Iris pigment epithelial cell (primary cell): ENCODE data around the gene OPRM1.

Experiments used
- DNase-seq: peaks from one replicate; pipeline ENCODE4 v3.0.0-alpha.2; 2011; ENCODE audit warnings: low read depth

Gene OPRM1

DNA sequence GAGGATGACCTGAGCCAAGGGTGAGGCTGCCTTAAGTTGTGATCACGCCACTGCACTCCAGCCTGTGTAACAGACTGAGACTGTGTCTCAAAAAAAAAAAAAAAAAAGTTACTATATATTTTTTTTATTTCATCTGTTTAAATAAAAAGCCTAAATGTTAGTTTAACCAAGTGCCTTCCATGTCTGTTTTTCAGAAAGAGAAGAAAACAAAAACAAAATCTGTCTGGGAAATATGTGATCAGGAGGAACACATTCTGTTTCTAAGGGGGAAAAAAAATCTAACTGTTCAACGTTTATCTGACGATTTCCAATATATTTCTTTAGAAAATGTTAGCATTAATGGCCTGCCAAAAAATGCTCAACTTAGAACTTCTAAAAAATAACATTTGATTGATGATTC is 170.5 kb downstream of the OPRM1 start:
- DNase-seq: no peak

DNA sequence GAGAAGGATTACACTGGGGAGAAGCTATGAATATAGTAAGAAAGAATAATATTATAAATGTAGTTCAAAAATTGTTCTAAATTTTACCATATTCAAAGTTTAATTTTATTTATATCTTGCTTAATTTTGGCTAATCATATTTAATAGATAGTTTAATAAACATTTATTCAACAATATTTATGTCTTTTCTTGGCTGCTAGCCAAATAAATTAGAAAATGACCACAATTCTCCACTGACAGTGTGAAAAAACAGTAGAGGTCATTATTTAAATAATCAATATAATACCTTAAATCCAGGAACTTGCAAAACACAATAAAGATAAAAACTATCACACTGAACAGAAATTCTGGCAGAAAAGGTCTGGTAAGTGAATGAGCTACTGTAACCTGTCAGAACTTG is 171.6 kb downstream of the OPRM1 start:
- no peak for DNase-seq

DNA sequence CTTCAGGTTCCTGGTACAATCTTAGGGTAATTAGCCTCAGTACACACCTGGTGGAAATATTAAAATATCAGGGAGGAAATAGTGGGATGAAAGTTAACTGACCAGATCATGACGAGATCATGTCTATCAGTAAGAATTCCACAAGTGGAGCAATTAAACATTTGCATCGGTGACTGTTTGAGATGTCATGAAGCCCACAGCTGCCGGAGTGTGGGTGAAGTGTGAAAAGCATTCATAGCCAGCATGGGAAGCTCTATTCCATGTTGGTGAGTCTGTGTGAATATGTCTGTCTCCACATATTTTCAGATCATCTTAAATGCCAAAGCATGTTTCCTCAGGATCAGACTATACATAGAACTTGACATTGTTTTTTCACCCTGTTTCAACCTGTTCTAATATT is 174.7 kb downstream of the OPRM1 start:
- DNase-seq: no peak

- DNase-seq: no peak
Observed at GRCh38 chr6:154218301-154218700, 179.3 kb downstream of the OPRM1 start.

- no peak for DNase-seq
Observed at GRCh38 chr6:154218787-154219186, 179.7 kb downstream of the OPRM1 start.

DNA sequence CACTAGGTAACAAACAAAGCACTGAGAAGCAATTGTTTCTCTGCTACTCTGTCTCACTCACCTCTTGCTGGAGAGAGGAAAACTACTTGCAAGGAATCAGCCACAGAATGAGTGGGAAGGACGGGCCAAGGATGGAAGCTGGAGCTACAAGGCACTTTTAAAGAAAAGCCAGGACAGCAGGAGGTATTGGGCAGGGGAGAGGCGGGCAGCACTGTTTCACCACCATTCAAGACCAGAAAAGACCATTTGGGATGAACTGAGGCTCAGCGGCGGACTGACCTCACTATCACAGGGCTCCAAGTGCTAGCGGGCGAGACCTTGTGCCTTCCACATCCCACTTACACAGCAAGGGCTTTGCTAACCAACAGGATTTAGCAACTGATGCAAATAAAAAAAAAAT is 180.2 kb downstream of the OPRM1 start:
- DNase-seq: no peak

DNA sequence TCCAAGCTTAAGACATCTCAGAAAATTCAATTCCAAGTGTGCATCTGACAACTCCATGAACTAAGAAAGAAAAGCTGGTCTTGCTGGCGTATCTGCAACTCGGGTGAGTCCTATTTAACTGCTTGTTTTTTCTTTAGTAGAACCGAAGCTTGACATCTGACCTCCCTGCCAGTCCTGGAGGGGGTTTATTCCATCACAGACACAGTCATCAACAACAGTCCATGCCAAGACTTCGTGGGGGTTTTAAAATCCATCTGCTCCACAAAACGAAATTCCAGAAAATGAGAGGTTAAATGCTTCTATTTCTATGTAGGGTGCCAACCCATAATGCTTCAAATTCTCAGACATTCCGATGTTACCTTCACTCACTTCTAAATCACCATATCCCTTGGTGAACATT is 183.7 kb downstream of the OPRM1 start:
- no peak for DNase-seq

- DNase-seq: no peak
Observed at GRCh38 chr6:154223296-154223695, 184.3 kb downstream of the OPRM1 start.

DNA sequence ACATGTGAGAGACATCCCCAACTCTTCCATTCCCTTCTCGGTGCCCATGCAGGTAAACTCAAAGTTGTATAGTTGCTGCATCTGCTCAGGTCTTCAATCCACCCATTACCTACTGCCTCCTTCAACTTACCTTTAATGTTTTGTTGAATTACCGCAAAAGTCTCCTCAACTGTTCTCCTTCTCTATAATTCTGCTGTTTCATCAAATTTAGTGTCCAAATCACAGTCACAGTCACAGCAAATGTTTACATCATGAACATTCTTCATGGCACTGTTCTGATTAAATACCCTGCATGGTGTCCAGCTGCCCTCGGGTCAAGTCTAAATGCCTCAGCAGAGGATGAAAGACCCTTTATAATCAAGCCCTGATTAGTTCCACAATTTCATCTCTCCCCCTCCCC is 187.4 kb downstream of the OPRM1 start:
- no peak for DNase-seq

GRCh38 chr6:154227862-154228520 is 189.0 kb downstream of the OPRM1 start:
- no peak for DNase-seq

DNA sequence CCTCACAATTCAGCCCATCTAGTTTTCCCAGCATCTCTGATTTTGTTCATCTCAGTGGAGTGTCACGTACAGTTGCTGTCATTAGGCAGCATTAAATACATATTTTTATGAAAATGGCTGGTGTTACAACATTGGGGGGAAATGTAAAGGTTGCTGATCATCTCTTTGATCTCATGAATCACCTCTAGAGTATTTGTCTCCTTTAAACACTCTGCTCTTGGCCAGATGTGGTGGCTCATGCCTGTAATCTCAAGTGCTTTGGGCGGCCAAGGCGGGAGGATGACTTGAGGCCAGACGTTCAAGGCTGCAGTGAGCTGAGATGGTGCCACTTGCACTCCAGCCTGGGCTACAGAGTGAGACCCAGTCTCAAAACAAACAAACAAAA is 189.5 kb downstream of the OPRM1 start:
- DNase-seq: no peak

GRCh38 chr6:154229786-154230185 is 190.7 kb downstream of the OPRM1 start:
- no peak for DNase-seq

DNA sequence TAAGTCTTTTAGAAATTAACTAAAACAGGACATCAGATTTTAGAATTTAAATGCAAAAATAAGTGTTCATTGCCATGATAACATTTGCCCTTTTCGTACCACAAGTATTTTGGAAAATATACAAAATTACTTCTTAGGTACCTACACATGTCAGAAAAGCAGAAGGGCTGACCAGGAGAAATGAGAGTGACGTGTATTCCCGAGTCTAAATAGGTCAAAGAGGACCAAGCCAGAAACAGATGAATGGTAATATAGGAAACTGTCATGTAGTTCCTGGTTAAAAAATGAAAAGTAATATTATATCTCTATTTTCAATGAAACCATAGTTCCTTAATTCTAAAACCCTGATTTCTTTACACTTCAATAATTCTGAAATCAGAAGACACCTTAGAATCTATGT is 191.4 kb downstream of the OPRM1 start:
- no peak for DNase-seq

- DNase-seq: no peak
Observed at GRCh38 chr6:154230910-154231595, 192.0 kb downstream of the OPRM1 start.

DNA sequence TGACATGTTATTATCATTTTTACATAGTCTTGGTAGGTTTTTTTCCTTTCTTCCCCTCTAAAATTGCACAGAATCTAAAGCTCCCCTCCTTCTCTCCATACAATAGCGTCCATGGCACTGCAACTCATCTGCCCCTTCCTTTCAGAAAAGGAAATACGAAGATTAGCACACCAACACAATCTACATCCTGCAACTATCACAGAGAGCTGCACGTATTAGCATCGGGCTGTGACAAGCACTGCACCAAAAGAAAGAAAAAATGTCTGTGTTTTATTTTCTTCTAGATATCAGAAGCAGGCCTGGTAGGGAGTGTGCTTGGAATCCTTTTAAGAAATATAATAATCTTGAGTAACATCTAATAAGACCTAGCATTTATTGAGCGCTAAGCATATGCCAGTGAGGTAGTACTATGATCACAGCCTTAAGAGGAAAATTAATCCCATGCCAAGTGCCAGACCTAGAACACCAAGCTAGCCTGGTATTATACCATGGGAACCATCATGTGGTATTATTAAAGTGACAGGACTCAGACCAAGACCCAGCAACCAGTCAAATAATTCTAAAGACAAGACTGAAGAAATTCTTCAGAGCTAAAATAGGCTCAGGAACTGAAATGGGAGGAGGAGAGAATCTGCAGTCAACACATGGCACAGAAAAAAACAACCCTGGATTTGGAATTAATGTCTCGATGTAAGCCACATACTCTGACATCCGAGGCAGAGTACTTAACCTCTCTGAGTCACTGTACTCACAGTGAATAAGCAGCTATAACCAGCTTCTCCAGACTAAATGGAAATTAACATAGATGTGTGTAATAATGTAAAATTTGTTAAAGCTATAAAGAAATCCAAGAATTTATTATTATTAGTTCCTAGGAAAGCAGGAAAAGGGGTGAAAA is 193.2 kb downstream of the OPRM1 start:
- DNase-seq: peak; percentile 32

- DNase-seq: no peak
Observed at GRCh38 chr6:154233383-154233782, 194.3 kb downstream of the OPRM1 start.

DNA sequence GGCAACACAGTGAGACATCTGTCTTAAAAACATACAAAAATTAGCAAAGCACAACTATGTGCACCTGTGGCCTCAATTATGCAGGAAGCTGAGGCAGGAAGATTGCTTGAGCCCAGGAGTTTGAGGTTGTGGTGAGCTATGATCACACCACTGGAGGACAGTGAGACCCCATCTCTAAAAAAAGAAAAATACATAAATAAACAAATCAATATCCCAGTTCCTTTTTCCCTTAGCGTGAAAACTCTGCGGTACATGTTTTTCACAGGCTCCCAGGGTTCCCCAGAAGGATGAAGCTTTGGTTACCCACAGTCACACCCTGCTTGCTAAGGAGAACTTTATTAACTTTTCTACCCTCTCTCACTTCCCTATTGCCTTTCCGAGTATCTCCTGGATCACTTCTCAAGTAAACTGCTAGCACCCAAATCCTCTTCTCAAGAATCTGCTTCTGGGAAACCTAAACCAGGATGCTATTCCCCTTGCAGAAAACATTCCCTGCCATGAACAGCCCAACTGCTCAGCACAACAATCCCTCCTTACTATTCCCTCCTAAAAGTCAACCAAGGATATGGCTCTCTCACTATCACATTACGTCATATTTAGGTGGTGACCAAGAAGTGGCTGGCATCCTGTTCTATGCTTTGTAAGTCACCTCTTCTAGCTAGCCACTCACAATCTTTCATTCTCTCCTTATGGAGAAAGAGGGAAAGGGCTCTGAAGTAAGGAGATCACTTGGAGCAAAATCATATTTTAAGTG is 195.2 kb downstream of the OPRM1 start:
- DNase-seq: no peak

GRCh38 chr6:154236646-154237301 is 197.7 kb downstream of the OPRM1 start:
- no peak for DNase-seq

- no peak for DNase-seq
Observed at GRCh38 chr6:154238831-154239230, 199.8 kb downstream of the OPRM1 start.

GRCh38 chr6:154239392-154239791 is 200.4 kb downstream of the OPRM1 start:
- DNase-seq: no peak

- DNase-seq: peak; percentile 18
Observed at GRCh38 chr6:154241061-154241460, 202.0 kb downstream of the OPRM1 start.

DNA sequence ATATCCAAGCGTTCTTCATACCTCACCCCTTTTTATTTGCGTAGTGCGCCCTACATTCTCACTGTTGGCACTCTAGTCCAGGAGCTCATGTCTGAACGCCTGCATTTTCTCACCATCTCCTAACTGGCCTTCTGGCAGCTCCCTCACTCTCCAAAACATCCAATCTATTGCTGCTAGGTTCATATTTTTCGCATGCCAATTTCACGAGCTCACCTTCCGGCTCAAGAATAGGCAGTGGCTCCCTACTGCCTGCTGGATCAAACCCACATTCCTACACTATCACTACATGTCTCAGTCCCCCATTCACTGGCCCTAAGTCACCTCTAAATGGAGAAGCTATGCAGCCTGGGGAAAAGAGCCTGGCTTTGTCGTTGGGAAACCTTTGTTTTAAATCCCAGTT is 202.5 kb downstream of the OPRM1 start:
- DNase-seq: no peak
